Esophagus muscularis mucosa (tissue), 3 donors: Measurements from ENCODE around the gene CNNM1.

Experiments used
- CTCF ChIP-seq, 3 experiments: fragments of 200-600 bp in 2 of 3; fragments of 450-650 bp in 1 of 3; sonication (generic) in 2 of 3; IDR thresholded peaks; one replicate each; pipeline ENCODE4 v1.5.1; 2017 to 2019; ENCODE audit warnings: antibody characterized with exemption in 3 of 3, mild to moderate bottlenecking in 2 of 3, moderate library complexity in 1 of 3
- POLR2A ChIP-seq: fragments of 450-650 bp; IDR thresholded peaks from one replicate; pipeline ENCODE4 v1.6.1; 2017; ENCODE audit warnings: antibody characterized with exemption, moderate library complexity, mild to moderate bottlenecking, low read depth
- POLR2AphosphoS5 ChIP-seq, 2 donors: sonication (generic); formaldehyde crosslinking; IDR thresholded peaks; one replicate each; pipeline ENCODE4 v1.6.1; 2017; ENCODE audit warnings: antibody characterized with exemption in 2 of 2

GRCh38 chr10:99395750-99396445, 66.7 kb downstream of the CNNM1 start:
- TF ChIP-seq CTCF (IDR thresholded peaks at IDR 0.05) (no peak), POLR2A (no peak), POLR2AphosphoS5 (IDR thresholded peaks at IDR 0.05) (no peak)
